Epithelial cell of esophagus (primary cell): ENCODE measurements around the gene CDK14.

Experiments used
- DNase-seq: peaks from one replicate; pipeline ENCODE4 v3.0.0; 2010; ENCODE audit warnings: low read depth
- H3K4me3 ChIP-seq: 2 replicates; pipeline ENCODE4 v1.5.1; 2011; ENCODE audit warnings: mild to moderate bottlenecking, low read length, control low read depth
- CTCF ChIP-seq: IDR thresholded peaks from 2 replicates; pipeline ENCODE4 v1.5.1; 2011; ENCODE audit warnings: low read depth, mild to moderate bottlenecking, low read length, control low read depth, inconsistent platforms; ENCODE audit not compliant: insufficient read depth; ENCODE audit errors: missing control alignments

The CDK14 gene

GRCh38 chr7:91082852-91083495 lies 486.9 kb downstream of the CDK14 start:
- TF ChIP-seq CTCF = peak; percentile 55
- peak; percentile 49 for DNase-seq
- no peak overlapping the region for H3K4me3 ChIP-seq

- DNase-seq = no peak
- no peak overlapping the region for H3K4me3 ChIP-seq
- TF ChIP-seq CTCF = no peak
Measured at GRCh38 chr7:91083855-91084644, 487.9 kb downstream of the CDK14 start.

- no peak overlapping the region for H3K4me3 ChIP-seq
- no peak for DNase-seq
- no peak for TF ChIP-seq CTCF
Measured at GRCh38 chr7:91085175-91085574, 489.1 kb downstream of the CDK14 start.

- DNase-seq = no peak
- H3K4me3 ChIP-seq = no peak overlapping the region
- no peak for TF ChIP-seq CTCF
Measured at GRCh38 chr7:91086200-91086599, 490.1 kb downstream of the CDK14 start.

GRCh38 chr7:91088156-91088555 lies 492.0 kb downstream of the CDK14 start:
- no peak for DNase-seq
- H3K4me3 ChIP-seq = no peak overlapping the region
- no peak for TF ChIP-seq CTCF

- no peak for TF ChIP-seq CTCF
- DNase-seq = no peak
Measured at GRCh38 chr7:91088691-91089090, 492.6 kb downstream of the CDK14 start.

GRCh38 chr7:91089382-91089963 lies 493.4 kb downstream of the CDK14 start:
- TF ChIP-seq CTCF = peak; percentile 75
- peak; percentile 49 for DNase-seq
- H3K4me3 ChIP-seq = peak overlapping the region; percentile 16

More at GRCh38 chr7:91088691-91089090, 492.6 kb downstream of the CDK14 start:
- no peak overlapping the region for H3K4me3 ChIP-seq
